HG03039 (cell line): ENCODE measurements around the gene RPL39L.
A peak's percentile ranks its signal among the peaks of the same experiment; 100 is the strongest.
"Not testable (repeated sequence)": the region's sequence is repeated elsewhere in the genome, so short reads cannot be mapped to it uniquely, and the experiment has no call there.

Experiments used
- ATAC-seq: cut with Tn5 transposase; IDR thresholded peaks from one replicate; pipeline ENCODE4 v1.9.1; 2021; ENCODE audit warnings: mild to moderate bottlenecking, moderate library complexity; ENCODE audit not compliant: unreplicated experiment

RPL39L gene

DNA sequence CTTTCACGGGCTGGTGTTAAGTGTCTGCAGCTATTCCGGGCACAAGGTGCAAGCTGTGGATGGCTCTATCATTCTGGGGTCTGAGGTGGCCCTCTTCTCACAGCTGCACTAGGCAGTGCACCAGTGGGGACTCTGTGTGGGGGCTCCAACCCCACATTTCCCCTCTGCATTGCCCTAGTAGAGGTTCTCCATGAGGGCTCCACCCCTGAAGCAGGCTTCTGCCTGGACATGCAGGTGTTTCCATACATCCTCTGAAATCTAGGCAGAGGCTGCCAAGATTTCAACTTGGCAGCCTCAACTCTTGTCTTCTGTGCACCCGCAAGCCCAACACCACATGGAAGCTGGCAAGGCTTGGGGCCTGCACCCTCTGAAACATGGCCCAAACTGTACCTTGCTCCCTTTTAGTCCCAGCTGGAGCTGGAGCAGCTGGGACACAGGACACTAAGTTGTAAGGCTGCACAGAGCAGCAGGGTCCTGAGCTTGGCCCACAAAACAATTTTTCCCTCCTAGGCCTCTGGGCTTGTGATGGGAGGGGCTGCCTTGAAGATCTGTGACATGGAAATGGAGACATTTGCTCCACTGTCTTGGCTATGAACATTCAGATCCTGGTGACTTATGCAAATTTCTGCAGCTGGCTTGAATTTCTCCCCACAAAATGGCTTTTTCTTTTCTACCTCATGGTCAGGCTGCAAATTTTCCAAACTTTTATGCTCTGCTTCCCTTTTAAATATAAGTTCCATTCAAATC is 6.0 kb upstream of the RPL39L start:
- ATAC-seq = no peak

GRCh38 chr3:187139895-187140253 is 578 bp upstream of the RPL39L start:
- ATAC-seq = no peak

GRCh38 chr3:187136936-187137335 is 2.4 kb downstream of the RPL39L start:
- ATAC-seq = no peak

DNA sequence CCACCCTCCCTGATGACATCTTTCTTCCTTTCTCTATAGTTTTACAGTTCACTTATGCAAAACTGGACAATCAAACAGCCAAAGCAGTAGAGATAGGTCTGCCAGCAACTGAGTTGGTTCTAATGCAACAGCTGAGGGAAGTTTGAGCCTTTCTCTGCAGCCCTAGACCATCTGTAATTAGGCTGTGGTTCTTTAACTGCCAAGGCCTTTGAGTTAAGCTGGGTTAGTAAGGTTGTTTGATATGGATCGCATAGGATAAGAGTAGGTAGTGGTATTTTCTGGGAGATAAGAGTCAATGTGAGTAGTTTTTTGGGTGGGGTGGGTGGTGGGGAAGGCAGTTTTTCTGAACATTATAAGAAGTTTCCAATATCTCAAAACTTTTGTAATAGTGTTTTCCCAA is 3.0 kb downstream of the RPL39L start:
- no peak for ATAC-seq

DNA sequence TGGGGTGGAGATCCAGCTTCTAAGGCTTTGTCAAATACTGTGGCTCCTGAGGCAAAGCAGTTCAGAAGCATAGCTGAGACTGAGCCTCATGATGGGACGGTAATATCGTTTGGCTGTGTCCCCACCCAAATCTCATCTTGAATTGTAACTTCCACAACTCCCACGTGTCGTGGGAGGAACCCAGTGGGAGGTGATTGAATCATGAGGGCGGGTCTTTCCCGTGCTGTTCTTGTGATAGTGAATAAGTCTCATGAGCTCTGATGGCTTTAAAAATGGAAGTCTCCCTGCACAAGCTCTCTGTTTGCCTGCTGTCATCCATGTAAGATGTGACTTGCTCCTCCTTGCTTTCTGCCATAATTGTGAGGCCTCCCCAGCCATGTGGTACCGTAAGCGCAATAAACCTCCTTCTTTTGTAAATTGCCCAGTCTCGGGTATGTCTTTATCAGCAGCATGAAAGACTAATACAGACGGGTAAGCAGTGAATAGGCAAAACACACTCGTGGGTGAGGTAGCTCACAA is 4.1 kb downstream of the RPL39L start:
- not testable (repeated sequence) for ATAC-seq

- ATAC-seq = not testable (repeated sequence)
Measured at GRCh38 chr3:187133181-187133580, 6.1 kb downstream of the RPL39L start.

- ATAC-seq = no peak
Measured at GRCh38 chr3:187132666-187133065, 6.6 kb downstream of the RPL39L start.

DNA sequence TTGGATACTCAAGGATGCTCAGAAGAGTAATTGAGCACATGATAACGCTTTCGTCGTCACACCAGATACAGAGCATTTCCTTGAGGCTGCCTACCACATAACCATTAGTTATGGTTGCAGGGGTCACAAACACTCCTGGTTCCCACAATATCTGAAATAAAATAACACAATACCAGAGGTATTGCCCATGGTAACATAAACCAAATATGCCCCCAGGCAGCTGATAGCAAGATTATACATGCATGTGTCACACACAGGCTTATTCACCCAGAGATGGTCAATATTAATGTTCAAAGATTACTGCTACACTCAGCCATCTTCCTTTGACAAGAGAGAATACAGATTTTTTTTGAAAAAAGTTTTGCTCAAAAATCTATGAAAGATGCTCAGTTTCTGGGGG is 7.3 kb downstream of the RPL39L start:
- no peak for ATAC-seq

DNA sequence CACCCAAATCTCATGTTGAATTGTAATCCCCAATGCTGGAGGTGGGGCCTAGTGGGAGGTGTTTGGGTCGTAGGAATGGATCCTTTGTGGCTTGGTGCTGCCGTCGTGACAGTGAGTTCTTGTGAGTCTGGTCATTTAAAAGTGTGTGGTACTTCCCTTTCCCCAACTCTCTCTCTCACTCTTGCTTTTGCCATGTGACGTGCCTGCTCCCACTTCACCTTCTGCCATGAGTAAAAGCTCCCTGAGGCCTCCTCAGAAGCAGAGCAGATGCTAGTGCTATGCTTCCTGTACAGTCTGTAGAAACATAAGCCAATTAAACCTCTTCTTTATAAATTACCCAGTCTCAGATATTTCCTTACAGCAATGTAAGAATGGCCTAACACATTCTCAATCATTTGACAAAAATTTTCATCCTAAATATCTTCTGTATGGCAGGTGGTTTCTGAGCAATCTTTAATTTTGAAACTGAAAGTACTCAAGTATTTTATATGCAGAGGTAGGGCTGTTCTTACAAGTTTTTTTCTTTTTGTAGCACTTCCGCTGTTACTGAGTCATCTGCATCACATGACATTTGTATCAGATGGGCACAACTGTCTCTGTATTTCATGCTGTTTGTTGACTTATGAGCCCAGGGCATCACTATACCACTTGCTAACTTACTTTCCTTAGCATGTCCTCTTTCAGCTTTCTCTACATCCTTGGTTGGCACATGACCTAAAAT is 8.8 kb downstream of the RPL39L start:
- ATAC-seq = no peak

- ATAC-seq = peak; percentile 67
Measured at GRCh38 chr3:187125319-187126031, 13.8 kb downstream of the RPL39L start.

- no peak for ATAC-seq
Measured at GRCh38 chr3:187122261-187122660, 17.0 kb downstream of the RPL39L start.

DNA sequence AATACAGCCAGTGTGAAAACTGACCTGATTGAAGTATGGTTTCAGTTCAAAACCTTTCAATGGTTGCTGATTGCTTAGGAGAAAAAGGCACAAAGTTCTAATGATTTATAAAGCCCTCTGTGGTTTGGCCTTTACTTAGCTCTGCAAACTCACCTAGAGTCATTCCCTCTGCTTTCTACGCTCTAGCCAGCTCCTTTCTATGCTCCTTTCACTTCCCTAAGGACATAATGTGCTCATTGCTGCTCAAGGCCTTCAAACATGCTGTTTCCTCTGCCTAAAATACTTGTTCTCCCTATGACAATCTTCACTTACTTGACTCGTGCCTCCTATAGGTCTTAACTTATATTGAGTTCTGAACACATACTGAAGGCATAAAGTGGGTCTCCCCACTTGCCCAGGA is 19.0 kb downstream of the RPL39L start:
- no peak for ATAC-seq

GRCh38 chr3:187114511-187114910 is 24.8 kb downstream of the RPL39L start:
- no peak for ATAC-seq

DNA sequence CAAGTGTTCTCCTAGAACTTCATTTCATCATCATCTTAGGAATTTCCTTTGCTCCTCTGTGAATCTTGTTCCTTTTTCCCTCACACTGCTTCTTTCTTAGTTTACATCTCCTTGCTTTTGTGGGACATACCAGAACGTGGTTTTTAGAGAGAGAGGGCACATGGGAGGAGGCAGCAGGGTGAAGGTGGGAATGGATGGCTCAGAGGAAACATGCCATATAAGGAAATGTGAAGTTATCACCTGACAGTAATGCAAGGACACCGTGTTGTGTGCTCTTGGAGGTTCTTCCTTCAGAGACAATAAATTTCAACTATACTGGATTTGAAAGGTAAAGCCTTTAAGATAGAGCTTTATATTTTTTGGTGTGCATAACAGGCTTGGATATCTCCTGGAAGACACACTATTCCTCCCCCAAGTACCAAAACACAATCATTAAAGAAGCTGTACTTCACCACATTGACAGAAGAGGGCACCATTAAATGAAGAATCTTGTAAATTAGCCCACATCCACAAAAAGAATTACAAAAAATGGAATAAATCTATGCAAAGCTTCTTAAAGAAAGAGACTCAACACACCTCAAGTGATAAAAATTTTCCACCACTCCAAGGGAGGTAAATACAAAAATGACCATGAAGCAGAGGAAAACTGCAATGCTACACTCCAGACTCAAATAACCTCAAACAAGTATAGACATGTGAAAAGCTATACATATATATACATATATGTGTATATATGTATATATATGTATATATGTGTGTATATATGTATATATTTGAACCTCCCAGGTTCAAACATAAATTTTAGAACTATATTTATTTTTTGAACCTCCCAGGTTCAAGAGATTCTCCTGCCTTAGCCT is 26.1 kb downstream of the RPL39L start:
- ATAC-seq = no peak

- no peak for ATAC-seq
Measured at GRCh38 chr3:187110156-187110555, 29.1 kb downstream of the RPL39L start.

DNA sequence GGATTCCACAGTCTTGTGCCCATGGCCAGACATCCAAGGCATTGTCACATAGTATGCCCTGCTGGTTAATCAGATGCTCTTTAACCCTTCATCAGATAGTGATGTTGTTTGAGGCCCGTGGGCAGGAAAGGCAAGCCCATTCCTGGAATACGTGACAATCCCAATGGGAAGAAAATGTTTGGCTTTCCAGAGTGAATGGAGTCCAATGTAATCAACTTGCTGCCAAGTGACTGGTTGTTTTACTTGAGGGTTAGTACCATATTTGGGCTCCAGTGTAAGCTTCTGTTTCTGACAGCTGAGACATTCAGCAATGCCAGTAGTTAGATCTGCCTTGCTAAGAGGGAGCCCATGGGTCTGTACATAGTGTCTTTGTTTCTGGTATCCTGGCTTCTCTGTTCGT is 31.3 kb downstream of the RPL39L start:
- no peak for ATAC-seq

DNA sequence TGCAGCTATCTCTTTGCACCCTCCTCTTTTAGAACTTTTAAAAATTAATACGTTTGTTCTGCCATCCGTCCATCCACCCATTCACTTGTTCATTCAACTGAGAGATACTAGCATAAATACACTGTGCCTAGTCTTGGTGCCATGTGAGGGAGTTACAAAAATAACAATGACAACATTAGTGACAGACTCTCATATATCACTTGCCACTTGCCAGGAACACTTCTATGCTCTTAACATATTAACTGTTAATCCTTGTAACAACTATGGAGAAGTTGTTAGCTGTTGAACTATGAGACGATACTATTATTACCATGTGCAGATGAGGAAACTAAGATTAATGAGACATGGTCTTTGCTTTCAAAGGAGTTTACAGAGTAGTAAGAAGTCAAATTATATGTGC is 33.6 kb downstream of the RPL39L start:
- no peak for ATAC-seq

- no peak for ATAC-seq
Measured at GRCh38 chr3:187104933-187105332, 34.4 kb downstream of the RPL39L start.

DNA sequence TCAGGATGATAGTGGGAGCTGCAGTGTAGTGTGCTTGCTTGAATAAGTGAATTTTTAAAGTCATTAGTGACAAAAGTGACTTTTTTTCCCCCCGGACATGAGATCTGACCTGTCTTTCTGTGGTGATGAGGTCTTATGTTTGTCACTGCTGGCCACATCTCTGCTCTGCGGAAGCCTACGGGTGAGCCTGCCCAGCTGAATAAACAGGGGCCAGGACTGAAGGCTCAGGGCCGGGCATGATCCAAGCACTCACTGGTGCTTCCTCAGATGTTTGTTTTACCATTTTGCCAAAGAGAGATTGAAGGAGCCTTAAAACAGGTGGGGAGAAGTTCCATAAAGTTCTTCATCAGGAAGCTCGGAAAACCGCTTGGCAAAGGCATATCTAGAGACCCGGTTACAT is 35.0 kb downstream of the RPL39L start:
- no peak for ATAC-seq

- no peak for ATAC-seq
Measured at GRCh38 chr3:187103251-187103650, 36.0 kb downstream of the RPL39L start.
